Lower leg skin (tissue), 4 donors: ENCODE data around the gene KDM3B. TPM values are rescaled to one million over a fixed set of nuclear protein-coding genes. Genes with fewer than 3 reads are reported as not detected.
A peak's percentile ranks its signal among the peaks of the same experiment; 100 is the strongest.

Experiments used
- DNase-seq, 2 donors: peaks; one replicate each; pipeline ENCODE4 v3.0.0-alpha.2; 2019; ENCODE audit warnings: low spot score in 2 of 2
- H3K4me3 ChIP-seq: fragments of 200-600 bp; sonication (generic); 2 replicates; pipeline ENCODE4 v1.5.1; 2017; ENCODE audit warnings: mild to moderate bottlenecking, low read depth; ENCODE audit not compliant: poor library complexity, severe bottlenecking
- POLR2A ChIP-seq, 2 donors: fragments of 450-650 bp; IDR thresholded peaks; one replicate each; pipeline ENCODE4 v1.6.1; 2016 to 2017; ENCODE audit warnings: antibody characterized with exemption in 2 of 2, mild to moderate bottlenecking in 1 of 2, moderate library complexity in 1 of 2
- WGBS, 2 donors: methylation state at CpG; one replicate each; pipeline ENCODE4 v1.1.5; 2018; 5-methylcytosine and 5-hydroxymethylcytosine counted together
- intact Hi-C: fragments of 100-400 bp; cut with DNase I; formaldehyde crosslinking; loops from one replicate; pipeline ENCODE4 v1.15.0; 2023; ENCODE audit warnings: low total_unique reads
- total RNA-seq, 4 donors: library from RNA; depleted of rRNA; stranded (reverse); fragments of >200 nt; gene quantifications; one replicate each; pipeline ENCODE4 v1.1.0, GENCODE V29; 2016
- TF ChIP-seq, protein P1 (sequence below), 3 donors: fragments of 450-650 bp; IDR thresholded peaks; one replicate each; pipeline ENCODE4 v1.5.1; 2016; ENCODE audit warnings: antibody characterized with exemption in 3 of 3, mild to moderate bottlenecking in 3 of 3, moderate library complexity in 2 of 3

KDM3B gene
- total RNA-seq, 4 donors from 2014 or later, result 54.4 to 72.7 (median 67.0) TPM

DNA sequence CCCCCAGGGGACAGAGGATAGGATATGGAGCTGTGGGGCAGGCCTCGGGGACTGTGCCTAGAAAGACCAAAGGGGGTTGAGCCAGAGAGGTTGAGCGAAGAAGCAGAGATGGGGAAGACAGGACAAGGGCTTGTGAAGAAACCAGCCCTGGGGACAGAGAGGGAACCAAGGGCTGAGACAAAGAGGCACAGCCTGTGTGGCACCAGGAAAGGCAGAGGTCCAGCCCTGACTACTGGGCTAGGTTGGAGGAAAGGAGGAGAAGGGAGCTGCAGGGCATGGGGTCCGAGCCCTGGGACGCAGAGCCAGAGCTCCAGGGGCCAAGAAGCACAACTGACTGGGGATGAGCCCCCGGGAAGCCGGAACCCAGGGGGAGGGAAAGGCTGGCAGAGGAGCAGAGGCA lies 95.6 kb downstream of the KDM3B start:
- TF ChIP-seq, protein P1, sequence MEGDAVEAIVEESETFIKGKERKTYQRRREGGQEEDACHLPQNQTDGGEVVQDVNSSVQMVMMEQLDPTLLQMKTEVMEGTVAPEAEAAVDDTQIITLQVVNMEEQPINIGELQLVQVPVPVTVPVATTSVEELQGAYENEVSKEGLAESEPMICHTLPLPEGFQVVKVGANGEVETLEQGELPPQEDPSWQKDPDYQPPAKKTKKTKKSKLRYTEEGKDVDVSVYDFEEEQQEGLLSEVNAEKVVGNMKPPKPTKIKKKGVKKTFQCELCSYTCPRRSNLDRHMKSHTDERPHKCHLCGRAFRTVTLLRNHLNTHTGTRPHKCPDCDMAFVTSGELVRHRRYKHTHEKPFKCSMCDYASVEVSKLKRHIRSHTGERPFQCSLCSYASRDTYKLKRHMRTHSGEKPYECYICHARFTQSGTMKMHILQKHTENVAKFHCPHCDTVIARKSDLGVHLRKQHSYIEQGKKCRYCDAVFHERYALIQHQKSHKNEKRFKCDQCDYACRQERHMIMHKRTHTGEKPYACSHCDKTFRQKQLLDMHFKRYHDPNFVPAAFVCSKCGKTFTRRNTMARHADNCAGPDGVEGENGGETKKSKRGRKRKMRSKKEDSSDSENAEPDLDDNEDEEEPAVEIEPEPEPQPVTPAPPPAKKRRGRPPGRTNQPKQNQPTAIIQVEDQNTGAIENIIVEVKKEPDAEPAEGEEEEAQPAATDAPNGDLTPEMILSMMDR (IDR thresholded peaks at IDR 0.05), result no peak
- no peak for TF ChIP-seq POLR2A (IDR thresholded peaks at IDR 0.05)
- DNase-seq, result peak in 1 of 2 donors; percentile 80
- H3K4me3 ChIP-seq, result no peak overlapping the region
- WGBS, 2 donors, result 89 to 93% methylated on average over 6 of the region's 6 CpGs
- intact Hi-C loops, result no loop called here

DNA sequence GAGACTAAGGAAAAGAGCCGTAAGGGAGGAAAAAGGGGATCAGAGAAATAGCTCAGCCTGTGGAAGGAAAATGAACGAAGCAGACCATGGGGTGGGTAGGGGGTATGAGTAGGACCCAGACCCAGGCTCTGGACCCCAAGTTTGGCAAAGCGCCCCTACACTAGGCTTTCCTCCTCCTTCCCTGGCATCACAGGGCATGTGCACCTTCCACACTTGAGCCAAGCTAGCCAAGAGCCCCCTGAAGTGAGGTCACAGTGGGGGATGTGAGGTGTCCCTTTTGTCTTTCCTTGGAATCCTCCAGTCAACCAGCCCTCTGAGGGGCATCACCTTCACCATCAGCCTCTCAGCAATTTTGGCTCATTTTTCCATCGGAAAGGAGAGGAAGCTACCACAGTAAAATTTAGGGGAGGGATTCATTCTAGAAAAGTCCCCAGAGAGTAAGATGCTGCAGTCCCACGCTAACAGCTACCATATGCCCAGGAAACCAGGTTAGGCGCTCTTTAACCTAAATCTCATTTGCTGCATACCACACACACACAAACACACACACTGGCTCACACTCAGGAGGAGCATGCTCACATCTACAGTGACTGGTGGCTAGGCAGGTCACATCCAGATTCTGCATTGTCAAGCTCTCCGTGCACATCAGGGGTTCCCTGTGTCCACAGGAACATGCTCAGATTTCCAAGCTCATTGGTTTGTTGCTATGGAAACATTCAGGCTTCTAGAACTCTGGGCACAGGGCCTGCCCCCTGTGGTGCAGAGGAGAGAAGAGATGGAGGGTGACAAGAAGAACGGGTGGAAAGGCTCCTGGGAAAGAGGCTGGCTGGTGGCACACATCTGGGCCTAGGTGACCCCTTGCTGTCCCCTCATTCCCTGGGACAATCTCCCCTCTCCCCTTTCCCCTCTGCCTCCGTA lies 96.3 kb downstream of the KDM3B start:
- TF ChIP-seq, protein P1 (IDR thresholded peaks at IDR 0.05), result no peak
- TF ChIP-seq POLR2A (IDR thresholded peaks at IDR 0.05), result no peak
- H3K4me3 ChIP-seq, result no peak overlapping the region
- WGBS, 2 donors, result 75 to 76% methylated on average over 9 of the region's 9 CpGs
- intact Hi-C loops, result no loop called here
- no peak for DNase-seq

DNA sequence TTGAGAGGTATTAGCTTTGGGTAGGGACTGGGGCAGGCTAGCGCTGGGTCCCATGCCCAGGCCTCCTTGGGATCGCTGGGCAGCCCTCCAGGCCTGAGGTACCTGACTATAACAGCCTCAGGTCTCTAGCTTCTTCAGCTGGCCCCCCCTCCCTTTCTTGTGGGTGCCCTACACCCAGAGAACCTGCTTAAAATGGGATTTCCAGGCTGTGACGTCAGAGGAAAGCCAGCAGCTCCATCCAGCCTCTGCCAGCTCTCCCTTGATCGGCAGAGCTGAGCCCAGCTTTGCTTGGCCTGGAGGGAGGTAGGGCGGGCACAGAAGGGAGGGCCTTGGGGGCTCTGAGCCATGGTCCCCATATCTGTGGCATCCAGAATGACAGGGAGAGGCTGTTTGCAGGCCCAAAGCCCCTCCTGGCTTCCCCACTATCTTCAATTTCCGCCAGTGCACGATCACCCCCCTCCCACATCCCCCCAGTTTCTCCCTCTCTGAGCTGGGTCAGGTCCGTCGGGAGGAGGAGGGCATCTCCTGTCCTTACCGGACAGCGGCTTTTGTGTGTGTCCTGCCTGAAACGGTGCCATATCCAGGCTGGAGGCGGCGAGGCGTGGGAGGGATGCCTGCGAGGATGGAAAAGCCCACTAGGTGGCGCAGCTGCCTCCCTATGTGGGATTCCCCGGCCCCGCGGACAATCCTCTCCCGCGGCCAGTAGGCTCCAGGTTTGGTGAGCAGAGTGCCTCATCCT lies 97.2 kb downstream of the KDM3B start:
- 12 to 14% methylated on average over 22 of the region's 22 CpGs for WGBS, 2 donors
- peak; percentile 83 to 97 for DNase-seq
- no peak overlapping the region for H3K4me3 ChIP-seq
- intact Hi-C loops, result no loop called here
- TF ChIP-seq, protein P1 (IDR thresholded peaks at IDR 0.05), result peak in 2 of 3 donors; percentile 4 to 95
- no peak for TF ChIP-seq POLR2A (IDR thresholded peaks at IDR 0.05)

DNA sequence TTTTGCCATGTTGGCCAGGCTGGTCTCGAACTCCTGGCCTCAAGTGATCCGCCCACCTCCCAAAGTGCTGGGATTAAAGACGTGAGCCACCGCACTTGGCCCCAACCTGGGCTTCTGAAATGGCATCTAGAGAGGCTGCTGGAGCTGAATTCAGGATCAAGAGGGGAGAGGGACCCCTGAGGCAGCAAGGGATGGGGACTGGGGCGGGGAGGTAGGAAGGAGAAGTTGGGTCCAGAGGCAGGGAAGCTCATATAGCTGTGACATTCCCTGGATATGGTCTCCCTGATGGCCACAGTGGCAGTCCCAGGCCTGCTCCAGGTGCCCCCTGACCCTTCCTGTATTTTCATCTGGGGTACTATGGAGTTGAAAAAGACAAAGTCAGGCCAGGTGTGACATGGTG lies 98.5 kb downstream of the KDM3B start:
- 91 to 94% methylated on average over 5 of the region's 5 CpGs for WGBS, 2 donors
- intact Hi-C loops, result no loop called here

DNA sequence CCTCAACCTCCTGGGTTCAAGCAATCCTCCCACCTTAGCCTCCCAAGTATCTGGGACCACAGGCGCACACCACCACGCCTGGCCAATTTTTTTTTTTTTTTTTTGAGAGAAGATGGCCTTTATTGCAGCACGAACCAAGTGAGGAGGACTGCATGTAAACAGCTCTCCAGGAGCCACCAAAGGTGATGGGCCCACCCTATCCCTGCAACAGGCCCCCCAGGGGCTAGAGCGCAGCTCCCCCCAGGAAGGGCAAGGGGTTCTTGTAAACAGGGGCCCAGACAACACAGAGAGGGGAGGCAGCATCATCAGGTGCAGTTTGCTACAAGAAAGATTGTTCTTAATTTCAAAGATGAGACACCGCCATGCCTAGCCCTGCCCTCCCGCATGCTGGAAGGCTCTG lies 100.2 kb downstream of the KDM3B start:
- no peak for TF ChIP-seq POLR2A (IDR thresholded peaks at IDR 0.05)
- TF ChIP-seq, protein P1 (IDR thresholded peaks at IDR 0.05), result no peak

More for the DNA sequence above, 98.5 kb downstream of the KDM3B start:
- no peak overlapping the region for H3K4me3 ChIP-seq
- no peak for TF ChIP-seq POLR2A (IDR thresholded peaks at IDR 0.05)
- TF ChIP-seq, protein P1 (IDR thresholded peaks at IDR 0.05), result no peak
- no peak for DNase-seq

More for the DNA sequence above, 100.2 kb downstream of the KDM3B start:
- intact Hi-C loops, result no loop called here
- no peak for DNase-seq
- no peak overlapping the region for H3K4me3 ChIP-seq
- WGBS, 2 donors, result 85 to 88% methylated on average over 6 of the region's 6 CpGs
